AG04449 (cell line): Measurements from ENCODE around the gene ADAMTSL2.

Source experiments
- CTCF ChIA-PET: fragments of 350-600 bp; formaldehyde crosslinking; extraction: SDS; loops from one replicate; lab custom pipeline; 2021; ENCODE audit warnings: antibody characterized with exemption; lab: Yijun Ruan, JAX
- POLR2A ChIA-PET: fragments of 400-600, 350-600 bp; formaldehyde crosslinking; extraction: SDS; loops from one replicate; lab custom pipeline; 2020; ENCODE audit warnings: antibody characterized with exemption, inconsistent platforms; lab: Yijun Ruan, JAX
- DNase-seq: peaks from one replicate; pipeline ENCODE4 v3.0.0-alpha.2; 2010; ENCODE audit warnings: low read depth, low spot score
- H3K4me3 ChIP-seq: 2 replicates; pipeline ENCODE4 v1.5.1; 2011; ENCODE audit warnings: low read depth, mild to moderate bottlenecking, control low read depth, low read length
- TF ChIP-seq, protein P1 (sequence below): IDR thresholded peaks from one replicate; pipeline ENCODE4 v1.5.1; 2011; ENCODE audit warnings: mild to moderate bottlenecking, moderate library complexity, low read length, control low read depth, inconsistent platforms; ENCODE audit not compliant: insufficient read depth; ENCODE audit errors: missing control alignments

ADAMTSL2 gene

GRCh38 chr9:133508046-133508445 is 26.5 kb upstream of the ADAMTSL2 start:
- no peak for DNase-seq
- CTCF ChIA-PET: no interaction called here

GRCh38 chr9:133509179-133510083 is 25.1 kb upstream of the ADAMTSL2 start:
- H3K4me3 ChIP-seq: no peak overlapping the region
- ChIA-PET POLR2A (no interaction called here), CTCF (interaction anchor here (1.1 to 1.6 kb wide), 3 partner anchors 9 to 233 kb away, joined by 3 to 5 read pairs (median 4); no protein-coding TSS in a partner anchor)
- TF ChIP-seq, protein P1, sequence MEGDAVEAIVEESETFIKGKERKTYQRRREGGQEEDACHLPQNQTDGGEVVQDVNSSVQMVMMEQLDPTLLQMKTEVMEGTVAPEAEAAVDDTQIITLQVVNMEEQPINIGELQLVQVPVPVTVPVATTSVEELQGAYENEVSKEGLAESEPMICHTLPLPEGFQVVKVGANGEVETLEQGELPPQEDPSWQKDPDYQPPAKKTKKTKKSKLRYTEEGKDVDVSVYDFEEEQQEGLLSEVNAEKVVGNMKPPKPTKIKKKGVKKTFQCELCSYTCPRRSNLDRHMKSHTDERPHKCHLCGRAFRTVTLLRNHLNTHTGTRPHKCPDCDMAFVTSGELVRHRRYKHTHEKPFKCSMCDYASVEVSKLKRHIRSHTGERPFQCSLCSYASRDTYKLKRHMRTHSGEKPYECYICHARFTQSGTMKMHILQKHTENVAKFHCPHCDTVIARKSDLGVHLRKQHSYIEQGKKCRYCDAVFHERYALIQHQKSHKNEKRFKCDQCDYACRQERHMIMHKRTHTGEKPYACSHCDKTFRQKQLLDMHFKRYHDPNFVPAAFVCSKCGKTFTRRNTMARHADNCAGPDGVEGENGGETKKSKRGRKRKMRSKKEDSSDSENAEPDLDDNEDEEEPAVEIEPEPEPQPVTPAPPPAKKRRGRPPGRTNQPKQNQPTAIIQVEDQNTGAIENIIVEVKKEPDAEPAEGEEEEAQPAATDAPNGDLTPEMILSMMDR: no peak
- no peak for DNase-seq

More at GRCh38 chr9:133508046-133508445, 26.5 kb upstream of the ADAMTSL2 start:
- H3K4me3 ChIP-seq: no peak overlapping the region
- TF ChIP-seq, protein P1: no peak
- POLR2A ChIA-PET: no interaction called here

GRCh38 chr9:133510926-133511505 is 23.5 kb upstream of the ADAMTSL2 start:
- TF ChIP-seq, protein P1: no peak
- H3K4me3 ChIP-seq: no peak overlapping the region
- DNase-seq: no peak
- CTCF ChIA-PET: interaction anchor here (1.6 kb wide), 1 partner anchor 231 kb away, joined by 5 read pairs; no protein-coding TSS in a partner anchor
- POLR2A ChIA-PET: no interaction called here

GRCh38 chr9:133511607-133512006 is 22.9 kb upstream of the ADAMTSL2 start:
- ChIA-PET POLR2A (no interaction called here), CTCF (no interaction called here)

GRCh38 chr9:133512253-133513213 is 22.0 kb upstream of the ADAMTSL2 start:
- H3K4me3 ChIP-seq: no peak overlapping the region
- POLR2A ChIA-PET: no interaction called here
- CTCF ChIA-PET: no interaction called here
- DNase-seq: no peak
- TF ChIP-seq, protein P1: no peak

More at GRCh38 chr9:133511607-133512006, 22.9 kb upstream of the ADAMTSL2 start:
- TF ChIP-seq, protein P1: no peak
- DNase-seq: no peak
- no peak overlapping the region for H3K4me3 ChIP-seq
